HG02981 (cell line): ENCODE data around the gene GFRA1.

Experiments used
- ATAC-seq: cut with Tn5 transposase; IDR thresholded peaks from one replicate; pipeline ENCODE4 v1.9.1; 2021; ENCODE audit warnings: mild to moderate bottlenecking, moderate library complexity; ENCODE audit not compliant: unreplicated experiment

Gene GFRA1

GRCh38 chr10:116133634-116134033, 139.4 kb downstream of the GFRA1 start:
- no peak for ATAC-seq

GRCh38 chr10:116132780-116133399, 140.1 kb downstream of the GFRA1 start:
- no peak for ATAC-seq

- ATAC-seq: no peak
Measured at GRCh38 chr10:116130006-116130405, 143.0 kb downstream of the GFRA1 start.

GRCh38 chr10:116126954-116127695, 145.9 kb downstream of the GFRA1 start:
- no peak for ATAC-seq

GRCh38 chr10:116126239-116126638, 146.8 kb downstream of the GFRA1 start:
- ATAC-seq: no peak

- ATAC-seq: no peak
Measured at GRCh38 chr10:116125180-116125579, 147.8 kb downstream of the GFRA1 start.

- ATAC-seq: no peak
Measured at GRCh38 chr10:116124777-116125176, 148.2 kb downstream of the GFRA1 start.

GRCh38 chr10:116122664-116123063, 150.3 kb downstream of the GFRA1 start:
- no peak for ATAC-seq

GRCh38 chr10:116121640-116122525, 151.1 kb downstream of the GFRA1 start:
- ATAC-seq: no peak

GRCh38 chr10:116120688-116121455, 152.1 kb downstream of the GFRA1 start:
- no peak for ATAC-seq

- ATAC-seq: no peak
Measured at GRCh38 chr10:116118847-116119246, 154.2 kb downstream of the GFRA1 start.

- ATAC-seq: no peak
Measured at GRCh38 chr10:116115797-116116196, 157.2 kb downstream of the GFRA1 start.

GRCh38 chr10:116115036-116115641, 157.9 kb downstream of the GFRA1 start:
- ATAC-seq: no peak

GRCh38 chr10:116113721-116114501, 159.1 kb downstream of the GFRA1 start:
- no peak for ATAC-seq

- no peak for ATAC-seq
Measured at GRCh38 chr10:116112232-116113231, 160.5 kb downstream of the GFRA1 start.

GRCh38 chr10:116111483-116112095, 161.4 kb downstream of the GFRA1 start:
- ATAC-seq: no peak

- no peak for ATAC-seq
Measured at GRCh38 chr10:116110736-116111135, 162.3 kb downstream of the GFRA1 start.

- ATAC-seq: no peak
Measured at GRCh38 chr10:116109881-116110280, 163.1 kb downstream of the GFRA1 start.
